BLaER1 treated with 17β-estradiol and CSF1 and Interleukin-3, amounts not matched to agents 10 nM and 100 nM (cell line): ENCODE data around the gene CAND2.

Experiments
- H3K27ac ChIP-seq, 11 experiments: shearing (Covaris generic); formaldehyde crosslinking; 2 replicates each; pipeline ENCODE4 v1.8.1; 2022
- H3K27me3 ChIP-seq, 11 experiments: shearing (Covaris generic); formaldehyde crosslinking; 2 replicates each; pipeline ENCODE4 v1.8.1; 2022
- H3K36me3 ChIP-seq, 11 experiments: shearing (Covaris generic); formaldehyde crosslinking; 2 replicates each; pipeline ENCODE4 v1.8.1; 2022
- H3K4me1 ChIP-seq, 10 experiments: shearing (Covaris generic); formaldehyde crosslinking; 2 replicates each; pipeline ENCODE4 v1.8.1; 2022
- H3K4me2 ChIP-seq, 11 experiments: shearing (Covaris generic); formaldehyde crosslinking; 2 replicates each; pipeline ENCODE4 v1.8.1; 2022
- H3K4me3 ChIP-seq, 10 experiments: shearing (Covaris generic); formaldehyde crosslinking; 2 replicates each; pipeline ENCODE4 v1.8.1; 2022
- H3K9ac ChIP-seq, 11 experiments: shearing (Covaris generic); formaldehyde crosslinking; 2 replicates each; pipeline ENCODE4 v1.8.1; 2022
- H3K9me3 ChIP-seq, 11 experiments: shearing (Covaris generic); formaldehyde crosslinking; replicated peaks in 1 of 11; 2 replicates each; pipeline ENCODE4 v1.8.1; 2022
- H4K20me1 ChIP-seq, 11 experiments: shearing (Covaris generic); formaldehyde crosslinking; 2 replicates each; pipeline ENCODE4 v1.8.1; 2022
- Cebpa-rat ChIP-seq, 11 experiments: shearing (Covaris generic); IDR thresholded peaks; 2 replicates each; pipeline ENCODE4 v1.8.1; 2022

CAND2 gene

GRCh38 chr3:12755754-12756153, 40.7 kb upstream of the CAND2 start:
- no peak for TF ChIP-seq Cebpa-rat (IDR thresholded peaks at IDR 0.05)
- no peaks in the 10 kb centered on the region for H3K27me3 ChIP-seq
- H3K9ac ChIP-seq, result no peak overlapping the region

GRCh38 chr3:12756175-12756574, 40.3 kb upstream of the CAND2 start:
- TF ChIP-seq Cebpa-rat (IDR thresholded peaks at IDR 0.05), result peak in 6 of 11 experiments; percentile 17 to 72 (median 43); a peak in 8 of 22 replicates
- Histone ChIP-seq H3K27me3 (no peaks in the 10 kb centered on the region), H3K27ac (no peak overlapping the region), H3K4me2 (no peak overlapping the region), H4K20me1 (no peaks in the 10 kb centered on the region), H3K4me1 (peaks cover 4 to 27% (median 20%) of the 10 kb centered on the region in 10 experiments; a peak in 16 of 20 replicates), H3K9ac (no peak overlapping the region), H3K4me3 (no peak overlapping the region), H3K9me3 (no peaks in the 10 kb centered on the region), H3K36me3 (no peaks in the 10 kb centered on the region)

More at GRCh38 chr3:12755754-12756153, 40.7 kb upstream of the CAND2 start:
- no peak overlapping the region for H3K27ac ChIP-seq
- no peaks in the 10 kb centered on the region for H3K9me3 ChIP-seq
- H3K4me1 ChIP-seq, result peaks cover 7 to 31% (median 22%) of the 10 kb centered on the region in 10 experiments; a peak in 18 of 20 replicates
- no peaks in the 10 kb centered on the region for H4K20me1 ChIP-seq
- no peaks in the 10 kb centered on the region for H3K36me3 ChIP-seq
- no peak overlapping the region for H3K4me3 ChIP-seq
- no peak overlapping the region for H3K4me2 ChIP-seq

- H3K9ac ChIP-seq, result no peak overlapping the region
- no peak for TF ChIP-seq Cebpa-rat (IDR thresholded peaks at IDR 0.05)
- peaks cover 4 to 27% (median 20%) of the 10 kb centered on the region in 10 experiments; a peak in 16 of 20 replicates for H3K4me1 ChIP-seq
- H3K36me3 ChIP-seq, result no peaks in the 10 kb centered on the region
- H3K27me3 ChIP-seq, result no peaks in the 10 kb centered on the region
- H3K9me3 ChIP-seq, result no peaks in the 10 kb centered on the region
- H4K20me1 ChIP-seq, result no peaks in the 10 kb centered on the region
- no peak overlapping the region for H3K4me2 ChIP-seq
- H3K4me3 ChIP-seq, result no peak overlapping the region
- no peak overlapping the region for H3K27ac ChIP-seq
Observed at GRCh38 chr3:12756635-12757034, 39.8 kb upstream of the CAND2 start.

GRCh38 chr3:12758025-12758781, 38.3 kb upstream of the CAND2 start:
- H3K27ac ChIP-seq, result no peak overlapping the region
- no peak overlapping the region for H3K9ac ChIP-seq
- peak overlapping the region in 10 of 11 experiments; percentile 5 to 37 (median 28); a peak in 10 of 22 replicates for H3K4me2 ChIP-seq
- H3K4me3 ChIP-seq, result no peak overlapping the region
- H3K27me3 ChIP-seq, result no peaks in the 10 kb centered on the region
- H4K20me1 ChIP-seq, result no peaks in the 10 kb centered on the region
- H3K4me1 ChIP-seq, result peaks cover 5 to 29% (median 22%) of the 10 kb centered on the region in 10 experiments; a peak in 18 of 20 replicates
- no peaks in the 10 kb centered on the region for H3K36me3 ChIP-seq
- H3K9me3 ChIP-seq, result no peaks in the 10 kb centered on the region
- TF ChIP-seq Cebpa-rat (IDR thresholded peaks at IDR 0.05), result no peak

- H3K4me3 ChIP-seq, result no peak within 1 kb of the TSS
- peak within 1 kb of the TSS in 3 of 11 experiments; percentile 1 to 18 (median 9); a peak in 3 of 22 replicates for H3K27ac ChIP-seq
- no peak for TF ChIP-seq Cebpa-rat (IDR thresholded peaks at IDR 0.05)
- H3K36me3 ChIP-seq, result no peaks in the 10 kb centered on the region
- H3K4me2 ChIP-seq, result peak within 1 kb of the TSS in 10 of 11 experiments; percentile 5 to 41 (median 34); a peak in 15 of 22 replicates
- peaks cover 8 to 33% (median 24%) of the 10 kb centered on the region in 10 experiments; a peak in 18 of 20 replicates for H3K4me1 ChIP-seq
- H3K27me3 ChIP-seq, result no peaks in the 10 kb centered on the region
- H4K20me1 ChIP-seq, result no peaks in the 10 kb centered on the region
- peak within 1 kb of the TSS in 2 of 11 experiments; percentile 10 to 18; a peak in 1 of 22 replicates for H3K9ac ChIP-seq
- no peaks in the 10 kb centered on the region for H3K9me3 ChIP-seq
Observed at GRCh38 chr3:12759097-12759679, 37.3 kb upstream of the CAND2 start, which contains the start of gene TMEM40. TSS of gene TMEM40 (minus strand) at chr3:12759259. CDS start at chr3:12749832, 9,427 bp downstream.

- Histone ChIP-seq H4K20me1 (no peaks in the 10 kb centered on the region), H3K27me3 (no peaks in the 10 kb centered on the region), H3K27ac (peak overlapping the region in 3 of 11 experiments; percentile 1 to 18 (median 9); a peak in 3 of 22 replicates), H3K4me2 (peak overlapping the region in 7 of 11 experiments; percentile 17 to 41 (median 33); a peak in 12 of 22 replicates), H3K4me3 (no peak overlapping the region), H3K36me3 (no peaks in the 10 kb centered on the region), H3K9ac (peak overlapping the region in 2 of 11 experiments; percentile 10 to 18; a peak in 1 of 22 replicates), H3K4me1 (peaks cover 8 to 33% (median 24%) of the 10 kb centered on the region in 10 experiments; a peak in 18 of 20 replicates), H3K9me3 (no peaks in the 10 kb centered on the region)
- no peak for TF ChIP-seq Cebpa-rat (IDR thresholded peaks at IDR 0.05)
Observed at GRCh38 chr3:12759693-12760565, 36.6 kb upstream of the CAND2 start.

GRCh38 chr3:12764171-12764776, 32.2 kb upstream of the CAND2 start:
- H3K27ac ChIP-seq, result no peak overlapping the region
- H3K9me3 ChIP-seq, result no peaks in the 10 kb centered on the region
- H3K9ac ChIP-seq, result no peak overlapping the region
- H3K4me1 ChIP-seq, result peaks cover 4 to 19% (median 11%) of the 10 kb centered on the region in 10 experiments; a peak in 18 of 20 replicates
- H3K27me3 ChIP-seq, result no peaks in the 10 kb centered on the region
- H3K36me3 ChIP-seq, result no peaks in the 10 kb centered on the region
- no peak for TF ChIP-seq Cebpa-rat (IDR thresholded peaks at IDR 0.05)
- H3K4me3 ChIP-seq, result no peak overlapping the region
- no peak overlapping the region for H3K4me2 ChIP-seq
- H4K20me1 ChIP-seq, result no peaks in the 10 kb centered on the region

GRCh38 chr3:12766541-12766940, 29.9 kb upstream of the CAND2 start:
- no peak overlapping the region for H3K4me3 ChIP-seq
- H3K9me3 ChIP-seq, result no peaks in the 10 kb centered on the region
- no peak overlapping the region for H3K9ac ChIP-seq
- H3K4me1 ChIP-seq, result peaks cover 0 to 8% (median 5%) of the 10 kb centered on the region in 10 experiments; a peak in 8 of 20 replicates
- H3K4me2 ChIP-seq, result no peak overlapping the region
- no peak overlapping the region for H3K27ac ChIP-seq
- H4K20me1 ChIP-seq, result no peaks in the 10 kb centered on the region
- H3K27me3 ChIP-seq, result no peaks in the 10 kb centered on the region
- TF ChIP-seq Cebpa-rat (IDR thresholded peaks at IDR 0.05), result no peak
- H3K36me3 ChIP-seq, result no peaks in the 10 kb centered on the region
